Activated naive CD8-positive, alpha-beta T cell treated with anti-CD3 and anti-CD28 coated beads, Interleukin-2, amount 10 ng/mL, durations not matched to agents 7 days and 5 days (primary cell): Measurements from ENCODE around the gene AGFG2. TPM values are rescaled to one million over a fixed set of nuclear protein-coding genes. Genes with fewer than 3 reads are reported as not detected.
A peak's percentile ranks its signal among the peaks of the same experiment; 100 is the strongest.
"Not testable (repeated sequence)": the region's sequence is repeated elsewhere in the genome, so short reads cannot be mapped to it uniquely, and the experiment has no call there.

ENCODE experiments used
- ATAC-seq: fragments of 150-1000 bp; cut with Tn5 transposase; one replicate; pipeline ENCODE4 v1.10.0; 2021; ENCODE audit warnings: low read depth, moderate library complexity
- POLR2A ChIA-PET: fragments of 350-600 bp; sonication (Branson Sonifier 250); formaldehyde crosslinking; loops from one replicate; lab custom pipeline; 2021; ENCODE audit warnings: antibody characterized with exemption; lab: Charles Lee
- DNase-seq: peaks from one replicate; pipeline ENCODE4 v3.0.0; 2021
- H3K27ac Mint-ChIP-seq: one replicate; pipeline ENCODE4 v1.8.0; 2022; ENCODE audit warnings: mild to moderate bottlenecking, mixed read lengths
- H3K27me3 Mint-ChIP-seq: one replicate; pipeline ENCODE4 v1.8.0; 2022; ENCODE audit warnings: mild to moderate bottlenecking, moderate library complexity, mixed read lengths
- H3K36me3 Mint-ChIP-seq: one replicate; pipeline ENCODE4 v1.8.0; 2021; ENCODE audit warnings: mild to moderate bottlenecking, mixed read lengths
- H3K4me1 Mint-ChIP-seq: one replicate; pipeline ENCODE4 v1.8.0; 2021; ENCODE audit warnings: mixed read lengths
- H3K4me3 Mint-ChIP-seq: one replicate; pipeline ENCODE4 v1.8.0; 2022; ENCODE audit warnings: mild to moderate bottlenecking, moderate library complexity, mixed read lengths
- H3K9me3 Mint-ChIP-seq: one replicate; pipeline ENCODE4 v1.8.0; 2021; ENCODE audit warnings: mixed read lengths
- total RNA-seq, 2 experiments: library from RNA; stranded (reverse); gene quantifications; one replicate each; pipeline ENCODE4 v1.2.3, GENCODE V29; 2021

Gene AGFG2, protein sequence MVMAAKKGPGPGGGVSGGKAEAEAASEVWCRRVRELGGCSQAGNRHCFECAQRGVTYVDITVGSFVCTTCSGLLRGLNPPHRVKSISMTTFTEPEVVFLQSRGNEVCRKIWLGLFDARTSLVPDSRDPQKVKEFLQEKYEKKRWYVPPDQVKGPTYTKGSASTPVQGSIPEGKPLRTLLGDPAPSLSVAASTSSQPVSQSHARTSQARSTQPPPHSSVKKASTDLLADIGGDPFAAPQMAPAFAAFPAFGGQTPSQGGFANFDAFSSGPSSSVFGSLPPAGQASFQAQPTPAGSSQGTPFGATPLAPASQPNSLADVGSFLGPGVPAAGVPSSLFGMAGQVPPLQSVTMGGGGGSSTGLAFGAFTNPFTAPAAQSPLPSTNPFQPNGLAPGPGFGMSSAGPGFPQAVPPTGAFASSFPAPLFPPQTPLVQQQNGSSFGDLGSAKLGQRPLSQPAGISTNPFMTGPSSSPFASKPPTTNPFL
- 10 to 100 TPM; 51.6 to 54.7 TPM for total RNA-seq

- no peaks in the 10 kb centered on the region for H3K9me3 Mint-ChIP-seq
- peaks cover 34% of the 10 kb centered on the region for H3K4me1 Mint-ChIP-seq
- H3K27ac Mint-ChIP-seq, result peak within 1 kb of the TSS; percentile 98
- DNase-seq, result peak; percentile 99
- ATAC-seq, result peak; percentile 97
- peaks cover 8% of the 10 kb centered on the region for H3K36me3 Mint-ChIP-seq
- POLR2A ChIA-PET, result interaction anchor here (0.6 to 3.0 kb wide), 21 partner anchors 10 to 605 kb away, joined by 3 to 34 read pairs (median 4); partner anchors contain the start of genes FBXO24, LRCH4, NYAP1 and POP7
- H3K4me3 Mint-ChIP-seq, result peak within 1 kb of the TSS; percentile 100
- H3K27me3 Mint-ChIP-seq, result no peaks in the 10 kb centered on the region
Measured at GRCh38 chr7:100538654-100539435, at the start of gene AGFG2. TSS of gene AGFG2 (plus strand) at chr7:100539203. CDS start at chr7:100539347, 144 bp downstream.

- POLR2A ChIA-PET, result interaction anchor here (0.6 to 1.0 kb wide), 2 partner anchors 26 to 53 kb away, joined by 3 to 4 read pairs; partner anchors contain the start of gene PPP1R35
- Mint-ChIP-seq H3K36me3 (peaks cover 2% of the 10 kb centered on the region), H3K27ac (no peak overlapping the region), H3K4me3 (no peak overlapping the region), H3K9me3 (no peaks in the 10 kb centered on the region), H3K4me1 (peaks cover 11% of the 10 kb centered on the region), H3K27me3 (peaks cover 10% of the 10 kb centered on the region)
- ATAC-seq (no peak), DNase-seq (no peak)
Measured at GRCh38 chr7:100489824-100490223, 49.2 kb upstream of the AGFG2 start.

DNA sequence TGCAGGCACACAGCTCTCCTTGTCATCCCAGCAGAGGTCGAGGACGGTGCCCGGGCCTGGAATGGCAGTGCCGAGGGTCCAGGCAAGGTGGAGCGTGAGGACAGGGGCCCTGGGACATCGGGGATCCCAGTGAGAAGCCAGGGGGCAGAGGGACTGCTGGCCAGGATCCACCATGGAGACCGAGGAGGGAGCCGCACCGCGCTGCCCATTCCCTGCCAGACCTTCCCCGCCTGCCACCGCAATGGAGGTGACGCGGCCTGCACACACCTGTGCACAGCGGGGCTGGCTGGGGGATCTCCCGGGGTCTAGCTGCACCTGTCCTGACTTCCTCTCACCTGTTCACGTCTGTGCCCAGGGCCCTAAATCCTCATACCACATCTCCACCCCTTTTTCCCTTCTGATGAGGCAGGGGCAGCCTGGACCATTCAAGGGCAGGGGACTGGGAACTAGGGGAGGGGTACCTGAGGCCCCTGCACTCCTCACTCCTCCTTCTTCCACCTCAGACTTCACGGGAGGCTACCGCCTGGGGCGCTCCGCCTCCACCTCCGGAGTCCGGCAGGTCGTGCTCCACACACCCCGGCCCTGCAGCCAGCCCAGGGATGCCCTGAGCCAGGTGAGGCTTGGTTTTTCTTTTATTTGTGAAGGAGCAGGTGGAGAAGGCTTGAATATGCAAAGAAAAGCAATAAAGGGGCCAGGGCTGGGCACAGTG lies 48.4 kb upstream of the AGFG2 start:
- Mint-ChIP-seq H3K36me3 (peaks cover 2% of the 10 kb centered on the region), H3K4me3 (no peak overlapping the region), H3K27ac (no peak overlapping the region), H3K27me3 (peaks cover 13% of the 10 kb centered on the region), H3K9me3 (no peaks in the 10 kb centered on the region), H3K4me1 (peaks cover 11% of the 10 kb centered on the region)
- ATAC-seq, result no peak
- DNase-seq, result no peak
- POLR2A ChIA-PET, result interaction anchor here (1.0 kb wide), 1 partner anchor 54 kb away, joined by 4 read pairs; the partner anchor contains the start of gene PPP1R35

DNA sequence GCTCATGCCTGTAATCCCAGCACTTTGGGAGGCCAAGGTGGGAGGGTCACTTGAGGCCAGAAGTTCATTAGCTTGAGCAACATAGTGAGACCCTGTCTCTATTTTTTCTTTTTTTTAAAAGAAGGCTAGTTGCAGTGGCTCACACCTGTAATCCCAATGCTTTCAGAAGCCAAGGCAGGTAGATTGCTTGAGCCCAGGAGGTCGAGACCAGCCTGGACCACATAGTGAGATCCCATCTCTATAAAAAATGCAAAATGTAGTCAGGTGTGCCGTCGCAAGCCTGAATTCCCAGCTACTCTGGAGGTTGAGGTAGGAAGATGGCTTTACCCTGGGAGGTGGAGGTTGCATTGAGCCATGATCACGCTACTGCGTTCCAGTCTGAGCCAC lies 47.8 kb upstream of the AGFG2 start:
- POLR2A ChIA-PET, result no interaction called here
- no peak for ATAC-seq
- peaks cover 2% of the 10 kb centered on the region for H3K36me3 Mint-ChIP-seq
- DNase-seq, result no peak
- peaks cover 11% of the 10 kb centered on the region for H3K4me1 Mint-ChIP-seq
- no peak overlapping the region for H3K27ac Mint-ChIP-seq
- no peaks in the 10 kb centered on the region for H3K9me3 Mint-ChIP-seq
- no peak overlapping the region for H3K4me3 Mint-ChIP-seq
- peaks cover 14% of the 10 kb centered on the region for H3K27me3 Mint-ChIP-seq

DNA sequence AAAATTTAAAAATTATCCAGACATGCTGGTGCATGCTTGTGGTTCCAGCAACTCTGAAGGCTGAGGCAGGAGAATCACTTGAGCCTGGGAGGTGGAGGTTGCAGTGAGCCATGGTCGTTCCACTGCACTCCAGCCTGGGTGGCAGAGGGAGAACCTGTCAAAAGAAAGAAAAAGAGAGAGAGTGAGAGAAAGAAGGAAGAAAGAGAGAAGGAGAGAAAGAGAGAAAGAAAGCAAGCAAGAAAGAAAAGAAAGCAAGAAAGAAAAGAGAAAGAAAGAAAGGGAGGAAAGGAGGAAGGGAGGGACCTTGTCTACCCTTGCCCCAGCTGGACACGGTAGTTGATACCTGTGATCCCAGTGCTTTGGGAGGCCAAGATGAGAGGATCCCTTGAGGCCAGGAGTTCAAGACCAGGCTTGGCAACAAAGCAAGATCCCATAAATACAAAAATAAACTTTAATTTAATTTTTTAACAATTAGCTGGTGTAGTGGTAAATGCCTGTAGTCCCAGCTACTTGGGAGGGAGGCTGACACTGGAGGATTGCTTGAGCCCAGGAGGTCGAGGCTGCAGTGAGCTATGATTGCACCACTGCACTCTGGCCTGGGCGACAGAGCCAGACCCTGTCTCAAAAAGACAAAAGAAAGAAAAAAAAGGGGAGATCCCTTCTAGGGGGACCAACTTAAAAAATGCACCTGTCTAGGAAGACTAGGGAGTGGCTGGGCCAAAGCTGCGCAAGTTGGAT lies 46.1 kb upstream of the AGFG2 start:
- H3K4me1 Mint-ChIP-seq, result peaks cover 11% of the 10 kb centered on the region
- peaks cover 21% of the 10 kb centered on the region for H3K27me3 Mint-ChIP-seq
- POLR2A ChIA-PET, result interaction anchor here (0.6 to 2.2 kb wide), 3 partner anchors 46 to 200 kb away, joined by 3 to 10 read pairs (median 4); partner anchors contain the start of gene AGFG2
- DNase-seq, result no peak
- peak overlapping the region; percentile 69 for H3K27ac Mint-ChIP-seq
- peak overlapping the region; percentile 76 for H3K4me3 Mint-ChIP-seq
- H3K9me3 Mint-ChIP-seq, result no peaks in the 10 kb centered on the region
- peaks cover 2% of the 10 kb centered on the region for H3K36me3 Mint-ChIP-seq
- ATAC-seq, result peak; percentile 4

DNA sequence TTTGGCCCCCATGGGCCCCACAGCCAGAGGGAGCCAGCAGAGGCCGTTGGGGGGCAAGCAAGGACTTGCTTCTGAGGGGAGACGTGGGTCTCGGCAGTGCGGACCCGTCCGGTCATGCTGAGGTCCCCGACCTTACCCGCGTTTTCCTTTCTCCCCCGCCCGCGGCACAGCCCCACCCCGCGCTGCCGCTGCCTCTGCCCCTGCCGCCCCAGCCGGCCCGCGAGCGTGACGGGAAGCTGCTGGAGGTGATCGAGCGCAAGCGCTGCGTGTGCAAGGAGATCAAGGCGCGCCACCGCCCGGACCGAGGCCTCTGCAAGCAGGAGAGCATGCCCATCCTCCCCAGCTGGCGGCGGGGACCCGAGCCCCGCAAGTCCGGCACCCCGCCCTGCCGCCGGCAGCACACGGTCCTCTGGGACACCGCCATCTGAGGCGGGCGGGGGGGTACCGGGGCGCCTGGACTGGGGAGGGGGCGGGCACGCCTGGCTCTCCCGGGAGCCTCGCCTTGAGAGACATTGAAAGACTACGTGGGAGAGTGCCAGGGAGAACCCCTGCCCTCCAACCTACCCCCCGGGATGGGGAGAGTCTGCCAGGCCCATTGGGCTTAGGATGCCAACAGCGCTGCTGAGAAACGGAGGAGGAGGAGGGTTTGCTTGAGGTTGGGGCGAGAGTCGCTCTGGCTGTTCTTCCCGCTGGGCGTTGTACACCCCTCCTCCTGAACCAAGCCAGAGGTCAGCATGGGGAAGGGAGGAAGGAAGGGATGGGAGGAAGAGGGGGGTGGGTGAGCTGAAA lies 45.3 kb upstream of the AGFG2 start:
- peak overlapping the region; percentile 51 for H3K27ac Mint-ChIP-seq
- peaks cover 2% of the 10 kb centered on the region for H3K36me3 Mint-ChIP-seq
- peak overlapping the region; percentile 82 for H3K4me3 Mint-ChIP-seq

DNA sequence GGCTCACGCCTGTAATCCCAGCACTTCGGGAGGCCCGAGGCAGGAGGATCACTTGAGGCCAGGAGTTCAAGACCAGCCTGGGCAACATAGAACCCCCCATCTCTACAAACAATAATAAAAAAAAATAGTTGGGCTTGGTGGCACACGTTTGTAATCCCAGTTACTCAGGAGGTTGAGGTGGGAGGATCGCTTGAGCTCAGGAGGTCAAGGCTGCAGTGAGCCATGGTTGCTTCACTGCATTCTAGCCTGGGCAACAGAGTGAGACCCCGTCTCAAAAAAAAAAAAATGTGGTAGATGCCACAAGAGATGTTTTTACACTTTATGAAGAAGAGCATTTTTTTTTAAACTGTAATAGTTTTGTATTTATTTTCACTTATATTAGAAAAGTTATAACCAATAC lies 42.5 kb upstream of the AGFG2 start:
- H3K27me3 Mint-ChIP-seq, result peaks cover 26% of the 10 kb centered on the region
- peaks cover 11% of the 10 kb centered on the region for H3K4me1 Mint-ChIP-seq
- H3K4me3 Mint-ChIP-seq, result no peak overlapping the region
- H3K36me3 Mint-ChIP-seq, result peaks cover 2% of the 10 kb centered on the region
- ATAC-seq (no peak), DNase-seq (no peak)
- H3K27ac Mint-ChIP-seq, result no peak overlapping the region
- no peaks in the 10 kb centered on the region for H3K9me3 Mint-ChIP-seq
- POLR2A ChIA-PET, result interaction anchor here (0.7 kb wide), 1 partner anchor 38 kb away, joined by 3 read pairs; no protein-coding TSS in a partner anchor

More for the DNA sequence above, 45.3 kb upstream of the AGFG2 start:
- POLR2A ChIA-PET, result interaction anchor here (0.6 to 2.2 kb wide), 4 partner anchors 45 to 199 kb away, joined by 3 to 10 read pairs (median 4); partner anchors contain the start of genes AGFG2 and FBXO24
- peaks cover 11% of the 10 kb centered on the region for H3K4me1 Mint-ChIP-seq
- no peaks in the 10 kb centered on the region for H3K9me3 Mint-ChIP-seq
- ATAC-seq (peak; percentile 91), DNase-seq (peak; percentile 77)
- H3K27me3 Mint-ChIP-seq, result peaks cover 24% of the 10 kb centered on the region

GRCh38 chr7:100500743-100501142 lies 38.3 kb upstream of the AGFG2 start:
- H3K27me3 Mint-ChIP-seq, result peaks cover 12% of the 10 kb centered on the region
- H3K36me3 Mint-ChIP-seq, H3K4me3 Mint-ChIP-seq, H3K27ac Mint-ChIP-seq, H3K4me1 Mint-ChIP-seq, ATAC-seq, POLR2A ChIA-PET, DNase-seq, H3K9me3 Mint-ChIP-seq: not testable (repeated sequence)

GRCh38 chr7:100504031-100504430 lies 35.0 kb upstream of the AGFG2 start:
- H3K27me3 Mint-ChIP-seq, H3K36me3 Mint-ChIP-seq, ATAC-seq, H3K4me1 Mint-ChIP-seq, H3K4me3 Mint-ChIP-seq, DNase-seq, H3K9me3 Mint-ChIP-seq, H3K27ac Mint-ChIP-seq: not testable (repeated sequence)
- POLR2A ChIA-PET, result interaction anchor here (0.6 kb wide), 1 partner anchor 9 kb away, joined by 3 read pairs; no protein-coding TSS in a partner anchor

DNA sequence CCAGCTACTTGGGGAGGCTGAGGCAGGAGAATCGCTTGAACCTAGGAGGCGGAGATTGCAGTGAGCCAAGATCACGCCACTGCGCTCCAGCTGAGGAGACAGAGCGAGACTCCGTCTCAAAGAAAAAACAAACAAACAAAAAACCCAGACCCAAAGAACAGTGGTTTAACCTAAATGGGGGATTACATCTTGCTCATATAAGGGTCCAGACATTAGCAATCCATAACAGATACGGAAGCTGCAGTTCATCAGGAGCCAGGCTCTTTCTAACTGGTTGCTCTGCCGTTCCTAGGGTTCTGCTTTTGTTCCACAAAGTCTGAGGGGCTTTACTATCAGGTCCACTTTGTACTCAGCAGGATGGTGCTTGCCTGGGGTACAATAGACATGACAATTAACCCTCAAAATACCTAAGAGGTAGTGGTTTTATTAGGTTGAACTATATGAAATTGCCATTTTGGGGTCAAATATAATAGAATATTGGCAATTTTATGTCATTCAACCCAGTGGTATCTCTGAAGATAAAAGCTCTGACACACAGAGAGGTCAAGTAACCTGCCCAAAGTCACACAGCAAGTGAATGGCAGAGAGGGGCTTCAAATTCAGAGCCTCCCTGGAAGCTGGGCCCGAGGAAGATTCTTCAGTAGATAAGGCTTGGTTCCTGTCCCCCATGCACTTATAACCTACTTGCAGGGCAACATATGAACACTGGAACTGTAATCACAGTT lies 34.0 kb upstream of the AGFG2 start:
- DNase-seq (no peak), ATAC-seq (no peak)
- Mint-ChIP-seq H3K27ac (no peak overlapping the region), H3K36me3 (no peaks in the 10 kb centered on the region), H3K4me3 (no peak overlapping the region), H3K4me1 (peaks cover 1% of the 10 kb centered on the region), H3K9me3 (no peaks in the 10 kb centered on the region), H3K27me3 (peaks cover 4% of the 10 kb centered on the region)
- POLR2A ChIA-PET, result interaction anchor here (0.7 kb wide), 1 partner anchor 350 kb away, joined by 4 read pairs; no protein-coding TSS in a partner anchor

GRCh38 chr7:100506356-100506923 lies 32.6 kb upstream of the AGFG2 start:
- ATAC-seq, result no peak
- POLR2A ChIA-PET, result interaction anchor here (0.6 kb wide), 1 partner anchor 174 kb away, joined by 3 read pairs; no protein-coding TSS in a partner anchor
- H3K27ac Mint-ChIP-seq, result no peak overlapping the region

More at GRCh38 chr7:100506356-100506923, 32.6 kb upstream of the AGFG2 start:
- H3K9me3 Mint-ChIP-seq, result no peaks in the 10 kb centered on the region
- H3K27me3 Mint-ChIP-seq, result peaks cover 4% of the 10 kb centered on the region
- no peak overlapping the region for H3K4me3 Mint-ChIP-seq
- H3K4me1 Mint-ChIP-seq, result peaks cover 1% of the 10 kb centered on the region
- H3K36me3 Mint-ChIP-seq, result no peaks in the 10 kb centered on the region
- DNase-seq, result no peak
